Activated CD4-positive, CD25-positive, alpha-beta regulatory T cell treated with anti-CD3 and anti-CD28 coated beads, Interleukin-2, amount 50 U/mL, for 72 hours (primary cell): ENCODE measurements around the gene SCRT2.
"Not testable (repeated sequence)": the region's sequence is repeated elsewhere in the genome, so short reads cannot be mapped to it uniquely, and the experiment has no call there.

Experiments
- DNase-seq: peaks from one replicate; pipeline ENCODE4 v3.0.0; 2021

Gene SCRT2

GRCh38 chr20:675453-676314 is at the start of gene SCRT2:
Gene SCRT2 (minus strand): TSS chr20:675802. CDS start chr20:675601, 201 bp downstream.
- DNase-seq = peak; percentile 59

- DNase-seq = not testable (repeated sequence)
These were observed 49.2 kb upstream of the SCRT2 start for GRCh38 chr20:724797-725196.

DNA sequence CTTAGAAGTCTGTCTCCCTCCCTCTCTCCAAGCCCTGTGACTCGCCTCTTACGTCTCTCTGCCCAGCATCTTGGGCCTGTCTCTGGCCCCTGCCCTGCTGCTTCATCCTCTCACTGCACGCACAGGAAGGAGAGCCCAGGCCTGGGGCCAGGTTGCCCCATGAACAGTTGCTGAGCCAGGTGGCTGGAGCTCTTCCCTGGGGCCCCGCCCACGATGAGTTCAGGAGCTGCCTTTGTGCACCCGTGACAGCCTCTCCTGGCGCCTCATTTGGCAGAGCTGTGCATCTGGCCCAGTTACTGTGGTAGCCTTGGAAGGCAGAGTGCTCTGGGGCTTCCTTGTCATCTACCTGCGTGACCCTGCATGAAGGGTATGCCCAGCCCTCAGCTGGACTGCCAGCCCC is 48.2 kb upstream of the SCRT2 start:
- no peak for DNase-seq

GRCh38 chr20:722822-723644 is 47.4 kb upstream of the SCRT2 start:
- DNase-seq = no peak

- no peak for DNase-seq
These were observed 46.3 kb upstream of the SCRT2 start for GRCh38 chr20:721876-722275.

DNA sequence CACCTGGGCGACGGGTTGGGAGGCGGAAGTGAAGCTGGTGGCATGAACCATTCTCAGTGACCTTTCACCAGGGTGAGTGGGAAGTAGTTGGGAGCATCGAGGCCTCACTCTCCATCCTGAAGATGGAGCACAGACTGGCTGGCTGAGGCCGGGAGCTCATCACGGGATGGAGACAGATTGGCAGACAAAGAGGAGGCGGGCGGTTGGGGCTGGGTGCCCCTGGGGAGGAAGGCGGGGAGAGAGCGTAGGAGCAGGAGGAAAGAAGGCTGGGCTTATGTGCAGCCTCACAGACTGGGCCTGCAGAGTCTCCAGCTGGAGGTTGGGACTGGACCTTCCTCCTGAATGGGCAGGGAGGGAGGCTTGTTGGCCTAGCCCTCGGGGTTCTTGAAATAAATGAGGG is 44.2 kb upstream of the SCRT2 start:
- no peak for DNase-seq

- DNase-seq = no peak
These were observed 43.5 kb upstream of the SCRT2 start for GRCh38 chr20:719068-719467.

- no peak for DNase-seq
These were observed 42.2 kb upstream of the SCRT2 start for GRCh38 chr20:717832-718231.

DNA sequence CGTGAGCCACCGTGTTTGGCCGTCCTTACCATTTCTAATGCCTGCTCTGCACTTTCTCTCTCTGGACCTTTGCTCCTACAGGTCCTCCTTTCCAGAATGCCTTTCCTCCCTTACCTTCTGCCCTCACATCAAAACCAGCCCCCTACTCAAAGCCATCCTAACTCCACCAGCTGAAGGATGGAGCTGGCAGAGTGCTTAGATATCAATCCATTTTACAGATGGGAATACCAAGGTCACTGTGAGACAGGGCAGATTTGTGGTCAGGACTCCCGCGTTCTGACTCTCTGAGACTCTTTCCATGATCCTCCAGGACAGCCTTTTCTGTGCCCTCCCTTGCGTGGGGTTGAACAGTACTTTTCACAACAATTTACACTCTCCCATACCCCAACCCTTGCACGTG is 41.7 kb upstream of the SCRT2 start:
- no peak for DNase-seq

GRCh38 chr20:714453-714852 is 38.9 kb upstream of the SCRT2 start:
- DNase-seq = no peak

DNA sequence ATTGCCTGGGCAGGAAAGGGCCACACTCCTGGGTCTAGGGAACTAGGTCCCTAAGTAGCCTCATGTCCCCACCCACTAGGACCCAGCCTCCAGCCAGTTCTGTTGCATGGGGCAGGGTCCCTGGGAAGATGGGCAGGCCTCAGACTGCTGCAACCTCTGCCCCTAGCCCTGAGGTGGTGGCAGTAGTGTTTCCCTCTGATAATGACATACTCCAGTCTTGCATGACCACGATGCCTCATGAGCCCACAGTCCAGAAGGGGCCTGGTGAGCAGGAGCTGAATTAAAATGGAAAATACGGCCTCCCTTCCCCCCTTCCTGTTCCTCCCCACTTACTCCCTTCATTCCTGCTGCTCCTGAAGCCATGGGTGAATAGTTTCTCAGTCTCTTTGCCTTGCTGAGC is 36.0 kb upstream of the SCRT2 start:
- DNase-seq = no peak

DNA sequence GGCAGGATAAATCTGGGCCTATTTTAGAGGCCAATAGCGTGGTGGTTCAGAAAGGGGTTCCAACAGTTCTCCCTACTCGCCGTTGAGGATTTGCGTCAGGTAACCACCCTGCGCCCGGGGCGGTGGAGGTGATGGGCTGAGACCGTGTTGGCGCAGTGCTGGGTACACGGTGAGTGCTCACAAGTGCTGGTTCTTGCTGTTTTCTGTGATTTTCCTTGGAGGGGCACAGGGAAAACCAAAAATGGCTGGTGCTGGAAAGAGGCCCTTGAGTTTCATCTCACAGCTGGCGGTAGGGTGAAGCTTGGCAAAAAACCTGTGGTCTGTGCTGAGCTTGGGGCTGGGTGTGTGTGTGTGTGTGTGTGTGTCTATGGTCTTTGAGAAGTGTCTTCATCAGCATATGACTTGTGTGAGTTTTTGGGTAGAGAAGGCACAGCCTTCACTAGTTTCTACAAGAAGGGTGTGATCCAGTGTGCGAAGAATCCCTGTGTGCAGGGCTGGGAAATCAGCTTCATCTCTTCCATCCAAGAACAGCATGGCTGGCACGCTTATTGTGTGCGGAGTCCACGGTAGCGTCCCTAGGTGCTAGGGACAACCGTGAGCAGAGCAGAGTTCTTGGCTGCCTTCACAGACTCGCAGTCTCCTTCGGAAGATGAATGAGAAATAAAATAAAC is 35.3 kb upstream of the SCRT2 start:
- DNase-seq = no peak

DNA sequence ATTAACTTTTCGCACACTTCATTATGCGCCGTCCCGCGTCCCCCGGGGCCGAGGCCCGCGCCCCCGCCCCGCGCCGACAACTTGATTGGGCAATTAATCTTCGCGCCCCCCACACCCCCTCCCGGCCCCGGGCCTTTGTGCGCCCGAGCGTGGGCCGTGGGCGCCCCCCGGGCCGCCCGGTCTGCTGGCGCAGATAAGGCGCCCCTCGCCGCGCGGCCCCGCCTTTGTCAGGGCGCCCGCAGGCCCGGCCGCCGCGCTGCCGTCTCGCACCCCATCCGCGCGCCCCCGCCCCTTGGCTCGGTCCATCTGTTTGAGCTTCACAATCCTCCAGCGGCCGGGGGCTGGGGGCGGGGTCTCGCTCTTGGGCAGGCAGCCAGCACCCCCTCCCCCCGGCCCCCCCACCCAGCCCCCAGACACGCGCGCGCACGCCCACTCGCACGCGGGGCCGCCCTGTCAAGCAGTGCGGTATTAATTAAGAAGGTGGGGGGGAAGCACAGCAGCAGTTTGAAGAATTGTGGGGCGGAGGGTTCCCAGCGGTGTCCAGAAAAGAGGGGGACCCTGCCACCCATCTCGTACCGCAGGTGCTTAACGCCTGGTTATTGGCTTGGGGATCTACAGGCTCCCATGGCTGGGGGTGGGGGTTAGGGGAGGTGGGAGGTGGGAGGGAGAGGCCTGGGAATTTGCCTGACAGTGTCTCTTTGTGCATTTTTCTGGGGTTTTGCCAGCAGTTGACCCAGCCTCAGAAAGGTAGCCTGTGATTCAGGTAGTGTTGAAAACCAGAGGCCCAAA is 34.6 kb upstream of the SCRT2 start:
- no peak for DNase-seq

DNA sequence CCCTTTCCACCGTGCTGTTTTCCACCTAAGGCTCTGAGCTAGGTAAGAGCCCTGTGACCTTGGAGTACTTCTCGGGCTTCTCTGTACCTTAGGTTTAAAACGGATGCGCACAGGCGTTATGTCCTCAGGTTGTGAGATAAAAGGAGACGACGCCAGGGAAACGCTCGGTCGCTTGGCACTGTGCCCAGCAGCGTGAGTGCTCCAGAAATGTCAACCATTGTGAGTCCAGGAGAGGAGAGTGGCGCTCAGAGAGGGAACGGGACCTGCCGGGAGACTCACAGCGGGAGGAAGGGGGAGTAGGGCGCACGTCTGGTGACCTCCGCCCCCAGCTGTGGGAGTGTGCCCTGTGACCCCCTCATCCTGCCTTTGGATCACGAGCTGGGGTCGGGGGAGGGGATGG is 33.8 kb upstream of the SCRT2 start:
- no peak for DNase-seq

GRCh38 chr20:708956-709355 is 33.4 kb upstream of the SCRT2 start:
- no peak for DNase-seq

DNA sequence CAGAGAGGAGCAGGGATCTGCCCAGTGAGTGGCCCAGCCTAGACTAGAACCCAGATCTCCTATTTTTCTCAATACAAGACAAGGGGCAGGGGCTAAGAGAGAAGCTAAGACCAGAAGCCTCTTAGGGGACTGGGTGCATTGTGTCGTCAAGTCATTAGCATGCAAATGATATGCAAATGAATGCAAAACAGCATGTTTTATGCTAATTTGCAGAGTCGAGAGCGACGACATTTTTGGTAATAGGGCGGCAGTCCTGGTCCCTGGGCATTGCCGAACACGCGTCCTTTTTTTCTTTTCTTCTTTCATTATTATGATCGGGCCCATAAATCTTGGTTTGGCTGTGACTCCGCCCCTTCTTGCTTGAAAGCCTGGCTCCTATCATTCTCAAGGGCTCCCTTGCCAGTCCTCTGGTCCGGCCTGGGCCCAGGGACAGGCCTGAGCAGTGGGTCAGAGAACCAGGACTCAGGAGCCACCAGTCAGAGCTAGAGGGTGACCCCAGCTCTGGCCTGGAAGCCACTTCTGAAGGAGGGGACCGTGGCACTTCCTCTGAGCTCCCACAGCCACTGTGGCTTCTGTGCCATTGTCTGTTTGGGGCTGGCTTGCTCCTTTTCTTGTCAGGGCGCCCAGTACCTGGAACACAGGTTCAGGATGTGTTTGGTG is 32.0 kb upstream of the SCRT2 start:
- DNase-seq = no peak

GRCh38 chr20:706366-706885 is 30.8 kb upstream of the SCRT2 start:
- no peak for DNase-seq

DNA sequence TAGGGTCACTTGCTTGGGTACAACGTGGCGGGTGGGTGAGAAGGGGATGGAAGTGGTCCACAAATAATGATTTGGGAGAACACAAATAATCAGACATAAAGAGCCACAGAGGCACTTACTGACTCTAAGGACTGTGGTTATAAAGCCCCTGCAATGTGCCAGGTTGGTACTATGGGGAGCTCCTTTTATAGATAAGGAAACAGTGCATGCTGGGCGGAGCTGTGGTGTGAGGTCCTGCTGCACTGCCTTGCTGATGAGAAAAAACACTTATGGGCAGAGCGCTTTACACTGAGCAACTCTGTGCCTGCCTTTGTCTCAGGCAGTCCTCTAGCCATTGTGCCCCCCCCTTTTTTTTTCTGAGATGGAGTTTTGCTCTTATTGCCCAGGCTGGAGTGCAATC is 29.1 kb upstream of the SCRT2 start:
- no peak for DNase-seq

DNA sequence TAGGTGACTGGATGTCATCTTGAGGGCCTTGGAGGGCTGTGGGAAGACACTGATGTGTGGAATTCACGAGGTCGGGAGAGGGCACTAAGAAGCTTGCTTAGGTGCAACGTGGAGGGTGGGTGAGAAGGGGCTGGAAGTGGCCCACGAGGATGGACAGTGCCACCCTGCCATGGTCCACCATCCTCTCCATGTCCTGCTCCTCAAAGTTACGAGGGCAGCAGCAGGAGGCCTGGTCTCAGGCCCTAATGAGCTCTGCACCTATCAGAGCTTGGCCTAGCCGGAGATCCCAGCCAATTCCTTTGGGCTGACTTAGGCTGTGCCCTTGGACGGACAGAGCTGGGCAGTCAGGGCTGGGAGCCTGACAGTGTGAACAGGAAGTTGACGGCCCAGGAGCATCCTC is 27.8 kb upstream of the SCRT2 start:
- no peak for DNase-seq

- no peak for DNase-seq
These were observed 27.4 kb upstream of the SCRT2 start for GRCh38 chr20:703006-703405.

GRCh38 chr20:701401-702129 is 26.0 kb upstream of the SCRT2 start:
- no peak for DNase-seq
